NCI-H526 (cell line): ENCODE measurements around the gene MYBL2.

Experiments used
- DNase-seq, 2 experiments: peaks; one replicate each; lab custom pipeline; 2025; lab: John Stamatoyannopoulos, UW

MYBL2 gene

DNA sequence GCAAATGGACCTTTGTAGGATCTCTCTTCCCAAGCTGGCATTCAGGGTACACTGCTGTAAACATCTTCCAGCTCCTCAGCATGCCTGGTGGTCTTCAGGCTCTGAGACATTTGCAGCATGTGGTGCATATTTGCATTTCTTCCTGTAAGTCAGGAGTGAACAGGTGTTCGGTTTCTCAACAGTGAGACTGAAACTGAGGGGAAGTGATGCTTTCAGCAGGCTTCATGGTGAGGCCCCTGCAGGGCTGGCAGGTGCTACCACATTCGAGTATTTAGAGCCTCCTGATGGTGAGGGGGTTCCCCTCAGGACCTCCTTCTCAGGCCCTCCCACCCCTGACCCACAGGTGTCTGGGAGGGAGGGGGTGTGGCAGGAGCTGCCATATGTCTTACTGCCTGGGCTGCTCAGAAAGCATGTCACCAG, 15.1 kb downstream of the MYBL2 start:
- DNase-seq, result peak; percentile 53 to 71

DNA sequence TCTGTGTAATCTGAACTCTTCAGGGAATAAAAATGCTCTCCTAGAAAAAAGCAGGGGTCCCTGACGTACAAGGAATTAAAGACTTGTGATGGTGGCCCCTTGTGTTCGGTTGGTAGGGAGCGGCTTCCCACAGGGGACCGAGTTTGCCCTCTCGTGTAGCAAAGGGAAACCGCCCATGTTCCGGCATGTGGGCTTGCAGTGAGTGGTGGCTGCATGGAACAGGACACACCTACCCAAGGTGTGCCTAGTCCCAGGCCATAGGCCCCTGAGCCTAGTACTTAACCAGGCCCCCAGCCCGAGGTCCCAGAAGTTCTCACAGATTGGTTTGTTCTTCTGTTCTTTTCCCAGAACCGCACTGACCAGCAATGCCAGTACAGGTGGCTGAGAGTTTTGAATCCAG, 15.5 kb downstream of the MYBL2 start:
- DNase-seq, result no peak

DNA sequence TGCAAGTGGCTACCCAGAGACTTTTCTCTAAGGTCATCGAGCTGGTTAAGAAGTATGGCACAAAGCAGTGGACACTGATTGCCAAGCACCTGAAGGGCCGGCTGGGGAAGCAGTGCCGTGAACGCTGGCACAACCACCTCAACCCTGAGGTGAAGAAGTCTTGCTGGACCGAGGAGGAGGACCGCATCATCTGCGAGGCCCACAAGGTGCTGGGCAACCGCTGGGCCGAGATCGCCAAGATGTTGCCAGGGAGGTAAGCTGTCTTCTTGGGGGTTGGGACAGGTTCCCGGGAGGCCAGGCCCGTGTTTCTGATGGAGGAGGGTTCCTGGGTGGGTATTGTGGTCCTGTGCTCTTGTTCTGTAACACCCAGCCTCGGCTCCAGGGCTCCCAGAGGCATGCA, 19.9 kb downstream of the MYBL2 start:
- DNase-seq, result no peak

DNA sequence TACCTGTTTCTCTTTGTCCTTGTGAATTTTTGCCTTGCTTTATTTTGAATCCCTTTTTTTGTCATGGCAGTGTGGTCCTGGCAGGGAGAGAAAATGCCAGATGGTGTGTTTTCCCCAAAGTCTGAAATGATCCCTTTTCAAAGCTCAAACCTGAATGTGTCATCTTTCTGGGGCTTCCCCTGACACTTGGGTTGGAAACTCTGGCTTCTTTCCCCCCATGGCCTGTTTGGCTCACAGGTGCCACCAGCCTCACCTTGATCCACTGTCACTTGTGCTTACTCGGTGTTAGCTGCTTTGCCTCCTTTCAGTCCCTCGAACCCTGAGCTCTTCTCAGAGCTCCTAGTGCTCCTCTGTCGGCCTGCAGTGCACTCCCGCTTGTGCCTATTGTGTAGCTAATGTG, 22.3 kb downstream of the MYBL2 start:
- no peak for DNase-seq

DNA sequence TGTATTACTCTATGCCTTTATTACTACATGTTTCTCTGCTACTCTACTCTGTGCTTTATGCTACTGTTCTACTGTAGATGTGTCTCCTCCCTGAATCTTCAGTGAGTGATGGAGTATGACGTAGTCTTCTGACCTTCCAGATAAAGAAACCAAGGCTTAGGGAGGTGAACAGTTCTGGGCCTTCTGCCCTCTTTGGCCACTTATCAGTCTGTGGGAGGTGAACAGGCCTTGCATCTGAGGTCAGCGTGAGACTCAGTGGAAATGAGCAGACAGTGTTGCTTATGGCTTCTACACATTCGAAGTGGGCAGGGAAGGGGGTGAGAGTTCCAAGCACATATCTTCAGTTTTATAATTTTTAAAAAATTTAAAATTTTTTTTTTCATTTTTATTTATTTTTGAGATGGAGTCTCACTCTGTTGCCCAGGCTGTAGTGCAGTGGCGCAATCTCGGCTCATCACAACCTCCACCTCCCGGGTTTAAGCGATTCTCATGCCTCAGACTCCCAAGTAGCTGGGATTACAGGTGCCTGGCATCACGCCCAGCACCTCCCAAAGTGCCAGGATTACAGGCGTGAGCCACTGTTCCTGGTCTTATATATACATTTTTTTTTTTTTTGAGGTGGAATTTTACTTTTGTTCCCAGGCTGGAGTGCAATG, 24.2 kb downstream of the MYBL2 start:
- DNase-seq, result no peak

DNA sequence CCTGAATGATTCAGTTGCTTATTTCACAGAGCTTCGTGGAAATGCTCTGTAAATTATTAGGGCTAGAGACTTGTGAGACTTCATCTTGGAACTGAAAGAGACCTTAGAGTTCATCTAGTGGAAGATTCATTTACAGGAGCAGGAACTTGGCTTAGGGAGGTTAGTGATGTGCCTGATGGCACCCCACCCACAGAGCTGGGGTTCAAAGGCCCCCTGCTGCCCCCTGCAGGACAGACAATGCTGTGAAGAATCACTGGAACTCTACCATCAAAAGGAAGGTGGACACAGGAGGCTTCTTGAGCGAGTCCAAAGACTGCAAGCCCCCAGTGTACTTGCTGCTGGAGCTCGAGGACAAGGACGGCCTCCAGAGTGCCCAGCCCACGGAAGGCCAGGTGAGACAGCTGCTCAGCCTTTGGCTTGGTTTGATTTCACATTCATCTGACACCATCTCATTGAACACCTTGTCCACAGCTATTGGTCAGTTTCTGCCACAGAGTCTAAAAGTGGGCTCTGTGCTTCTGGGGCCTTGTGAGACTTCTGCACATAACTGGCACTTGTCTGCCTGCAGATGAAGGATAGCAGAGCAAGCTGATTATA, 25.1 kb downstream of the MYBL2 start:
- peak in 1 of 2 experiments; percentile 76 for DNase-seq

DNA sequence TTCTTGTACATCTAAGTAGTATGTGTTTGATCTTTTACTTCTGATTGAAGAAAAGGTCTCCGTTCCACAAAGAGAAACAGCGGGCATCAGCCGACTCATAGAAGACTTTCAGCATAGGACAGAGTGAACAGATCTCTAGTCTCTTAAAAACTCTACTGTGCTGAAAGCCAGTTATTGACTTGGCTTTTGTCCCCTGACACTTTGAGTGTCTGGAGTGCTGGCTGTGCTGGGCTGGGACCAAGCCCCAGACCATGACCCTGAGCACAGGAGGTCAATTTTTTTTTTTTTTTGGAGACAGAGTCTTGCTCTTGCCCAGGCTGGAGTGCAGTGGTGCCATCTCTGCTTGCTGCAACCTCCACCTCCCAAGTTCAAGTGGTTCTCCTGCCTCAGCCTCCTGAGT, 27.8 kb downstream of the MYBL2 start:
- DNase-seq, result no peak

DNA sequence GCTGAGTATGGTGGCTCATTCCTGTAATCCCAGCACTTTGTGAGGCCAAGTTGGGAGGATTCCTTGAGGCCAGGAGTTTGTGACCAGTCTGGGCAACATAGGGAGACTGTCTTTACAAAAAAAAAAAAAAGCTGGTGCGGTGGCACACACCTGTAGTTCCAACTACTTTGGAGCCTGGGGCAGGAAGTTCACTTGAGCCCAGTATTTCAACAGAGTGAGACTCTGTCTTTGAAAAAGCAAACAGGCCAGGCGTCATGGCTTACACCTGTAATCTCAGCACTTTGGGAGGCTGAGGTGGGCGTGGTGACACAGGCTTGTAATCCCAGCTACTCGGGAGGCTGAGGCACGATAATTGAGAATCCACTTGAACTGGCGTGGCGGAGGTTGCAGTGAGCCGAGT, 28.7 kb downstream of the MYBL2 start:
- DNase-seq, result no peak

DNA sequence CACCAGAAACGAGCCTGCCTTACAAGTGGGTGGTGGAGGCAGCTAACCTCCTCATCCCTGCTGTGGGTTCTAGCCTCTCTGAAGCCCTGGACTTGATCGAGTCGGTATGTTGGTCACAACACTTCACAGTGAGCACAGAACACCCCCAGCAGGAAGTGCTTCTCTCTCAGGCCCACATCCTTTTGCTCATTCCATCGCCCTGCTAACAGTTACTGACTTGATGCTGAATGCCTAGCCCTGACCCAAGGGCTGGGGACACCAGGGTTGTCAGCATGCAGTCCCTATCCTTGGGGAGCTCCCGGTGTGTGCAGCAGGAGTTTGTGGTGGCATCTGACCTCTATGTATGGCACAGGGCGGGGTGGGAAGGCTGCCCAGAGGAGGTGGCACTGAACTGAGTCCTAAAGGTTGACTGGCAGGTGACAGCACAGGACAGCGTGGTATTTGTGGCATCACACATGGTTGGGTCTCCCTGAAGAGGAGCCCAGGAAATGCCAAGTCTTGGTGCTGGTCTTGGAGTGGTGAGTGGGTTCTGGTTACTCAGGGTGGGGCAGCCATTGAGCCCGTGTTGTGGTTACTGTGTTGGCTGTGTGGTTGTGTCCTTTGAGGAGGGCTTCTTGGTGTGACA, 33.1 kb downstream of the MYBL2 start:
- DNase-seq, result no peak

DNA sequence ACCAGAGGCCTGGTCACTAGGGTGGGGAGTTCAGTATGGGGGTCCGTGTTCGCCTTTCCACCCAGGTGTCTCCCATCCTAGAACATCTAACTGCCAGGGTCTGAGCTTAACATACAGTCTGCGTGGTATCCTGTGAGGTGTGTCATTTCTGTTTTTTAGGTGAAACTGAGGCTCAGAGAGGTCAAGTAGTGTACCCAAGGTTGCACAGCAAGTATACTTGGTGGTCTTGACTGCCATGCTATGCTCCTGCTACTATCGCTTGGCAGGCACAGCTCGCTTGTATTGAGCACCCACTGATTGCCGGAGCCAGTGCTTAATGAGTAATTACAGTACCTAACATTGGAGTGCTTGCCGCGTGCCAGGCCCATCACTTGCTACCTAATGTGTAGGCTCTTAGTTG, 33.7 kb downstream of the MYBL2 start:
- no peak for DNase-seq

DNA sequence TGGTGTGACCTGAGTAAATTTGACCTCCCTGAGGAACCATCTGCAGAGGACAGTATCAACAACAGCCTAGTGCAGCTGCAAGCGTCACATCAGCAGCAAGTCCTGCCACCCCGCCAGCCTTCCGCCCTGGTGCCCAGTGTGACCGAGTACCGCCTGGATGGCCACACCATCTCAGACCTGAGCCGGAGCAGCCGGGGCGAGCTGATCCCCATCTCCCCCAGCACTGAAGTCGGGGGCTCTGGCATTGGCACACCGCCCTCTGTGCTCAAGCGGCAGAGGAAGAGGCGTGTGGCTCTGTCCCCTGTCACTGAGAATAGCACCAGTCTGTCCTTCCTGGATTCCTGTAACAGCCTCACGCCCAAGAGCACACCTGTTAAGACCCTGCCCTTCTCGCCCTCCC, 35.6 kb downstream of the MYBL2 start:
- DNase-seq, result no peak

DNA sequence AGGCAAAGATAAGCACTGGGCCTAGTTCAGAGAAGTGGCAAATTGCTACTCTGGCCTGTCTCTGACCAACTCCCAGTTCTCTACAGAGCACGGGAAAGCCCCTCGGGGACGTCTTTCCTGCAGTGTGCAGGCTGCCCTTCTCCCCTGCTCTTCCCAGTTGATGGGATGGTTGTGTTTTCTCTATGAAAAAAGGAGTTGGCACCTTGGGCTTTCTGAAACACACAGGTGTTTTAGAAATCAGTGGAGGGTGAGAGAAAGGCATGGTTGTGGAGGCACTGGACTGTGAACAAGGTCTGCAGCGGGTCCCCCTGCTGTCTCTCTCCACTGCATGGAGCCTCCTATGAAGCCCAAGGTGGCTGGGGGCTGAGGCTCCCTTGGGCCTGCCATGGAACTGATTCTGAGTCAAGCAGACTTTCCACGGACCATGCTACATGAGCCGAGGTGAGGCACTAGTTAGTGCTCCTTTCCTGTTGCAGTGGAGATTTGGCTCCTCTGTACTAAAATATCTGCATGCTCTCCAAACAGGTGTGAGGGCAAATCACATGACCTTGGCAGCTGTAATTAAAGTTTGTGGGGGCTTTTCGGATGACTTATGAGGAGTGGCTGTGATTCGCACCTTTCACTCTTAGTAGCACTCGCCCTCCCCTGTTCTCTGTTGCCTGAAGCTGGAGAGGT, 43.6 kb downstream of the MYBL2 start:
- no peak for DNase-seq

DNA sequence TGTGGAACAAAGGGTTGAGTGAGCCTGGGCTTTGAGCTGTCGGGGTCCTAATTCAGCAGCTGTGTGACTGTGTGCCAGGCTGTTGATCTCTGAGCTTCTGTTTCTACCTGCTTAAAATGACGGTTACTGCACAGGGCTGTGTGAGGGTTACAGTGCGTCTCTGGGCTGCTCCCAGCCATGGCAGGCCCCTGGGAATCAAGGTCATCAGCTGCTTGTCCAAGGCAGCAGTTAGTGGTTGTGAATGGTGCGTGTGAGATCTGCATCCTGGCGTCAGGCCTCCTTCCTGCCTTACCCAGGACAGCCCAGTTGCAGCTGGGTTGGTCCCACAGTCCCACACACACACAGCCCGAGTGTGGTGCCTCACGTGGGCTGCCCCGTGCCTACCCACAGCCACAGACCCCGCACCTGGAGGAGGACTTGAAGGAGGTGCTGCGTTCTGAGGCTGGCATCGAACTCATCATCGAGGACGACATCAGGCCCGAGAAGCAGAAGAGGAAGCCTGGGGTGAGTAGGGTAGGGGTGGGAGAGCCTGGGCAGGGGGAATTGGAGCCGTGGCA, 44.3 kb downstream of the MYBL2 start:
- DNase-seq, result no peak

DNA sequence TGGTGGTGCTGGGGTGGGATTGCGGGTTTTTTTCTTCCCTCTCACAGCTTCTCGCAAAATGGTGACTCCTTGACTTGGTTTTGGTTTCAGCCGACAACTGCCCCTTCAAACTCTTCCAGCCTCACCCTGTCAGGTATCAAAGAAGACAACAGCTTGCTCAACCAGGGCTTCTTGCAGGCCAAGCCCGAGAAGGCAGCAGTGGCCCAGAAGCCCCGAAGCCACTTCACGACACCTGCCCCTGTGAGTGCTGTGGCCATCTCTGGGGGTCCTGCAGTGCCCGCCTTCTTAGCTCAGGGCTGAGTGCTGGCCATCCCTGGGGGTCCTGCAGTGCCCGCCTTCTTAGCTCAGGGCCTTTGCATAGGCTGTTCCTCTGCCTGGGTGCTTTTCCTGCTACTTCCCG, 48.1 kb downstream of the MYBL2 start:
- no peak for DNase-seq

DNA sequence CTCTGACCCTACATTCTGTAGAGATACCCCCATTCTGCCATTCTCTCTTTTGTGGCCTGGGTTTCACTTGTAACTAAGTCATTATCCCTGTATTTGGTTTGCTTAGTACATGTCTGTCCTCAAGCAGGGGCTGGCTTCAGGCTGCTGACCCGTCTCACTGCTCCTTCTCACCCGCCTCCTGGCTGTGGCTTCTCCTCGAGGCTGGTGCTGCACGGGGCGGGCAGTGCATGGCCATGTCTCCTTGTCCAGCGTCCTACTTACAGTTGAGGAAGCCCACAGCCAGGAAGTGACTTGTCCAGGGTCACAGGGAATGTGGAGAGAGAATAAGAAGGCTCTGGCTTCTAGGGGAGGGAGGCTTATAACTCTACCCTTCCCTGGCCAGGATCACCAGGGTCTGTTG, 48.6 kb downstream of the MYBL2 start:
- DNase-seq, result no peak

DNA sequence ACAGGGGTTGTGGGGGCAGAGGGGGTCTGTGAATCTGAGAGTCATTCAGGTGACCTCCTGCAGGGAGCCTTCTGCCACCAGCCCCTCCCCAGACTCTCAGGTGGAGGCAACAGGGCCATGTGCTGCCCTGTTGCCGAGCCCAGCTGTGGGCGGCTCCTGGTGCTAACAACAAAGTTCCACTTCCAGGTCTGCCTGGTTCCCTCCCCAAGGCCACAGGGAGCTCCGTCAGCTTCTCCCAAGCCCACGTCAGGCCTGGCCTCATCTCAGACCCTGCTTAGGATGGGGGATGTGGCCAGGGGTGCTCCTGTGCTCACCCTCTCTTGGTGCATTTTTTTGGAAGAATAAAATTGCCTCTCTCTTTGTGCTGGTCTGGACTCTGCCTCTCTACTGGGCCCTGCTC, 49.2 kb downstream of the MYBL2 start:
- no peak for DNase-seq

DNA sequence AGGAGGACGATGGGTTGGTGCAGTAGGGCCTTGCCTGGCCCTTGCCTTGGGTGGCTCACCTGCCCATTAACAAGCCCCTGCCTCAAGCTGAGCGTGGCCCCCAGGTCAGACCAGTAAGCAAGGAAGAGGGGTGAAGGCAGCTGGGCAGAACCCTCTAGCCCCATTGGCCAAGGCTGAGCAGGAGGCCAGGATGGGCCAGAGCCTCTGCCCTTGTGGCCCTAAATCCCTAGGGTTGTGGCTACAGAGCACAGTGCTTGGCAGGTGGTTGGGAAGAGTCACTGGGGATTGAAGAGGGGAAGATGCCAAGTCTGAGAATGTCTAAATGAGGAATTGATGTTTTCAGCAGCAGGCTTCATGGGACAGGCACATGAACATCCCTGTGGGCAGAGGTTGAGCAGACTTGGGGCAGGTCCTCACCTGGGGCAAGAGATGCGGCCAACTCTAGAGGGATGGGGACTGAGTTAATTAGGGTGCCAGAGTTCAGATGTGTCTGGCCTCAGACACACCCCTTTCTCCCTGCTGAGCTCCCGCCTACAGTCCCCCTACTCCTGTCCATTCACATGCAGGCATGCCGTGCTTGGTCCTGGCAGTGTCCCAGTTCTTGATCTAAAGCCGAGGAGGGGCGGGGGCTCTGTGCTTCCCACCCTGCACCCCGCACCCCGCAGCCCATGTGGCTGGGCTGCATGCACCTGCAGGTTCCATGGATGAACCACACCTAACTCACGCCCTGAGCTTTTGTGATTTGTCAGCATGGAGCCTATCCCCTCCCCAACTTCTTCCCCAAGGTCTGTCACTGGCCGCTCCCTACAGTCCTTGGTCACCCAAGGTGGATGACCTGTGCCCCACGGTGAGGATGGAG, 50.1 kb downstream of the MYBL2 start:
- no peak for DNase-seq

DNA sequence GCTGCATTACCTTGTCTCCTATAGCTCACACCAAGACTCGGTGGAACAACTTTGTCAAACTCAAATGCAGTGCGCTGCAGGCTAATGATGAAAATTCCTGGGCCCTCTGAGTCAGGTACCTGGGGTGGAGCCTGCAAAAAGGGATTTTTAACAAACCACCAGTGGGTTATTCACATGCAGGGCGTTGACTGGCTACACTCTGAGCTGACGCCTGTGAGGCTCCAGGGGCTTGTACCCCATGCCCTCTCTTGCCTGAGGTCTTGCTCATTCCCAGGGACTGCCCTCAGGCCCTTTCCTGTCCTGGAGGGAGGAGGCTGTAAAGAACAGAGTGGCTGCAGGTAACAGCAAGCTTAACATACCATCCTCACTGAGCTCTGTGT, 50.7 kb downstream of the MYBL2 start:
- no peak for DNase-seq

DNA sequence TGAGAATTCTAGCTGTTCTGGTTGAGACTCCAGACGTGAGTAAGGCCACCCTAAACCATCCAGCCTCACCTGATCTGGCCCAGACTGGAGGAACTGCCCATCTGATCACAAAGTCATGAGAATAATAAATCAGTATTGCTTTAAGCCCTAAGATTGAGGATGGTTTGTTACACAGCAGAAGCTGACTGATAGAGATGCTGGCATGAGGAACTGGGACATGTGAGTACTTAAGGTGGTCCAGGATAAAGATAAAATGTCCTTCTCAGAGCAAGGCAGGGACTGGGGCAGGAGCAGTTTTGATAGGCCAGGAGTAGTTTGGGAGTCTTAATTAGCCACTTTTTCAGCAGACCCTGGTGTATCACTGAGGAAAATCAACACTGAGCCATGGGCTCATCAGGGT, 53.1 kb downstream of the MYBL2 start:
- no peak for DNase-seq

DNA sequence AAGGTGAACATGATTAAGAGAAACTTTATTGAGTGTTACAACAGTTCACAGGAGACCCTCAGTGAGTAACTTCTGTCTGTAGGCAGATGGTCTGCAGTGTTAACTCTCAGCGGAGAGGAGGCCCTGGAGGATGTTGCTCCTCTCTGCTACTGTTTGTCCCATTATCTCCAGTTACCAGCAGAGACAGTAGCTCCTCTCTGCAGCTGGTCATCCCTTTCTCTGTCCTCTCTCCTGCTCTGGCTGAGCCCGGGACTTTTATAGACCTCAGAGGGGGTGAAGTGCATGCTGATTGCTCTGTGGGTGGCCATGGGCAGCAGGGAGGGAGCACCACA, 54.1 kb downstream of the MYBL2 start:
- no peak for DNase-seq

DNA sequence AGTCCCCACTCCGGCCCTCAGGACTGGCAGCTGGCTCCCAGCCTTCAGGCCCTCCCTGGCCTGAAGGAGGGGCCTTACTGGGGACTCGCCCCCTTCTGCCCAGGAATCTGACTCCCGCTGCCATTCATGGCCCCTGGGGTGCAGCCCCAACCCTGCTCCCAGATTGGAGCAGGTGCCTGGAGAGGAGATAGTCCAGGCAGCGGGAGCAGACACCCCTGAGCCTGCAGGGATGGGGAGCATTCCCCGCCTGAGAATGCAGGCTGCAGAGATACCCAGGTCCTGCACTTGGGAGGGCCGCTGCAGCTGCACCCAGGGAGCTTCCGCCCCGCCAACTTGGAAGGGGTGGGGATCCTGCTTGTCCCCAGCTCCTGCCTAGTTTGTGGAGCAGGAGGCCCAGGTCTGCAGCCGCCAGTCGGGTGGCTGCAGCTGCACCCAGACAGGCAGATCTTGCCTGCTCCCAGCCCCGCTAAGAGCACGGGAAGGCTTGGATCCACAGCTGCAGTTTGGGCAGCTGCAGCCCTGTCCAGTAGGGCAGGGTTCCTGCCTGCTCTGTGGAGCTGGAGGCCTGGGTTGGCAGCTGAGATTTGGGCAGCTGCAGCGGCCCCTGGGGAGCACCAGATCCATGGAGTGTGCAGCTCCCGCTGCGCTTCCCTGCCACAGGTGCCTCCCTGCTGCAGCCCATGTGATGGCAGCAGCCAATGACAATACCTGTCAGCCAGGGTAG, 54.7 kb downstream of the MYBL2 start:
- DNase-seq, result peak; percentile 14 to 65

DNA sequence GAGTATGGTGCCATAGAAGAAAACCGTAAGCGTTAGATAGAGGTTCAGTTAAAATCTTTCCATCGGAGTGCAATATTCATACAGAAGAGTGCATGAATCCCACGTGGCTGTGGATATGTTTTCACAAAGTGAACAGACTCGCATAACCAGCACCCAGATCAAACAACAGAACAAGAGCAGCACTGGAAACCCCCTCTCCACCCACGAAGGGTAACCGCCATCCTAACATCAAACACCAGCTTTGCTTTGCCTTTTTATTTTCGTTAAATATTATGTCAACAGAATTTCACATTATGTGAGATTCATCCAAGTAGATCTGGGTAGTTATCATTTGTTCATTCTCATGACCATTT, 55.2 kb downstream of the MYBL2 start:
- DNase-seq, result no peak
